Cardiac atrium fibroblast (primary cell): Measurements from ENCODE around the gene SORCS3. TPM values are rescaled to one million over a fixed set of nuclear protein-coding genes. Genes with fewer than 3 reads are reported as not detected.

Experiments used
- total RNA-seq: library from RNA; depleted of rRNA; stranded (reverse); fragments of >200 nt; gene quantifications from 2 replicates; pipeline ENCODE4 v1.2.3, GENCODE V29; 2015

Gene SORCS3
- total RNA-seq = not detected in 2 replicates

DNA sequence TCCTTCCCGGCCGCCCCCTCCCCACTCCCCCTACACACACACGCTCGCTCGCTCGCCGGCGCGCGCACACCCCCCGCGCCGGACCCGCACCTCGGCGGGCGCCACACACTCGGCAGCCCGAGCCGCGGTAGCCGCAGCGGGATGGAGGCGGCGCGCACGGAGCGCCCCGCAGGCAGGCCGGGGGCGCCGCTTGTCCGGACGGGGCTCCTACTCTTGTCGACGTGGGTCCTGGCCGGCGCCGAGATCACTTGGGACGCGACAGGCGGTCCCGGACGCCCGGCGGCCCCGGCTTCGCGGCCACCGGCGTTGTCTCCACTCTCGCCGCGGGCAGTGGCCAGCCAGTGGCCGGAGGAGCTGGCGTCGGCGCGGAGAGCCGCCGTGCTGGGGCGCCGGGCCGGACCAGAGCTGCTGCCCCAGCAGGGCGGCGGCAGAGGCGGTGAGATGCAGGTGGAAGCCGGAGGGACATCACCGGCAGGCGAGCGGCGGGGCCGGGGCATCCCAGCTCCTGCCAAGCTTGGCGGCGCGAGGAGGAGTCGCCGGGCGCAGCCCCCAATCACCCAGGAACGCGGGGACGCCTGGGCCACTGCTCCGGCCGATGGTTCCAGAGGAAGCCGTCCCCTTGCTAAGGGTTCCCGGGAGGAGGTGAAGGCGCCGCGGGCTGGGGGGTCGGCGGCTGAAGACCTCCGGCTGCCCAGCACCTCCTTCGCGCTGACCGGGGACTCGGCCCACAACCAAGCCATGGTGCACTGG is at the start of gene SORCS3:
Gene SORCS3, plus strand, starts transcription at position 104 of the 750 bp plus-strand sequence.

